Endometrial microvascular endothelial cells (primary cell): ENCODE data around the gene SGPP2. TPM values are rescaled to one million over a fixed set of nuclear protein-coding genes. Genes with fewer than 3 reads are reported as not detected.

ENCODE experiments used
- in situ Hi-C: cut with HindIII; loops from 2 replicates; pipeline ENCODE4 v1.10.0; 2017; ENCODE audit warnings: low sequenced_read_pairs, low pct_unique_long_range_greater_than_20kb; ENCODE audit errors: inconsistent ontology term
- total RNA-seq: library from RNA; depleted of rRNA; stranded (reverse); fragments of >200 nt; gene quantifications from one replicate; pipeline ENCODE4 v1.2.3, GENCODE V29; 2015; ENCODE audit errors: inconsistent ontology term

SGPP2 gene
- total RNA-seq, 1 donor from 2014 or later: not detected

DNA sequence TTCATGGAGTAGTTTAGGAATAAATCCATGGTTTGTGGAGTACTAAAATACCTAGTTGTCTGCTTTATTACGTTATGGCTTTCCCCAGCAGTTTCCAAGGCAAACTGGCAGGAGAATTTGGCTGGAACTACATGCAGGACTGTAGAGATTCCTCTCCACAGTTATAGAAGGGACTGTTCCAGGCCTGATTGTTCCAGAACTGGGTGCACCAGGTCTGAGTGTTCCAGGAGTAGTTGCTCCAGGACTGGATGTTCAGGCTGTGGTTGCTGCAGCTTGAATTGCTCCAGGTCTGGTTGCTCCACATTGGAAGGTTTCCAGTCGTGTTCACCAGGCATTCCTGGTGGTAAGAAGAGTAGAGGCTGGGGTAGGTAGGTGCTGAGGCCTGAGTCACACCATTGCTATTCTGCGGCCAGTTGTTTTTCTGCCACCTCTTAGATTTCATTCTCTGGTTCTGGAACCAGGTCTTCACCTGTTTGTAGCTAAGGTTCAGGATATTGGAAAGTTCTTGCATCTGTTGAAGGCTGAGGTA lies 28.1 kb downstream of the SGPP2 start:
- in situ Hi-C loops: no loop called here

DNA sequence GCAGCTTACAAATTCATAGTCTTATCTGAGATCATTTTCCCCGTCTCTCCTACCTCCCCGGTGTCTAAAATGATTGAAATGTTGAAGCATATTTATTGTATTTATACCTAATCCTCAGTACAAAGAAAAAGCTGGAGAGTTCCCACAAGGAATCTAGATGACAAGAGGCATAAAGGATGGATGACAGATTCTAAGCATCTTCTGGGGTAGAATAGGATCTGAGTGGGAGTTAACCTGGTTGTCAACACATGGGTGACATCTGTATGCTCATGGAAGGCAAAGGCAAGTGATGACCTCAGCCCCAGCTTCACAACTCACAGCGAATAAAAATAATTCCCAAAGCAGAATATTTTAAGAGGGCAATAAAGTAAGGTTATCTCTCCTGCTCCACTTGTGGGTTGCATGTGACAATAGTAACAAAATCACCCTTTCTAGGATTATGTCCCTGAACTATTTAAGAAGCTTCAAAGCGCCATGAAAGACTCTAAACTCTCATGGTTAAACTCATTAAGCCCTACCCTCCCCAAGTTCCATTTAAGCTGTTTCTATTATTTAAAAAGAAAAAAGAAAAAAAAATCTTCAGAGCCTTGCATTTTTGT lies 32.2 kb downstream of the SGPP2 start:
- in situ Hi-C loops: no loop called here

DNA sequence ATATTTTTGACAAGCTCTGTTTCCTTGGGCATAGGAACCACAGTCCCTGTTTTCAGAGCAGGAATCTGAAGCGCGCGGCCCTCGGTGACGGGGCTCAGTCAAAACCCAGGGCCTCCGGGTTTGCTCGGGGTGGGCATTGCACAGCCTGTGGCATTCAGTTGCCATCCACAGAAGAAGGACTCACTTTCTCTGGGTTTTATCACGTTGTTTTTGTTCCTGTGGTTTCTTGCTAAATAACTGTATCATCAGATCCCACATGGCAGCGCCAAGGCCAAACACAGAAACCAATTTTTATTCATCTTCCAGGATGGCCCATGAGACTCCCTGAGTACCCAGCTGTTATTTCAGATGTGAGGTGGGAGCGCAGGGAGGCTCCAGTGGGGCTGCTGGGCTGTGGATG lies 35.6 kb downstream of the SGPP2 start:
- in situ Hi-C loops: no loop called here

DNA sequence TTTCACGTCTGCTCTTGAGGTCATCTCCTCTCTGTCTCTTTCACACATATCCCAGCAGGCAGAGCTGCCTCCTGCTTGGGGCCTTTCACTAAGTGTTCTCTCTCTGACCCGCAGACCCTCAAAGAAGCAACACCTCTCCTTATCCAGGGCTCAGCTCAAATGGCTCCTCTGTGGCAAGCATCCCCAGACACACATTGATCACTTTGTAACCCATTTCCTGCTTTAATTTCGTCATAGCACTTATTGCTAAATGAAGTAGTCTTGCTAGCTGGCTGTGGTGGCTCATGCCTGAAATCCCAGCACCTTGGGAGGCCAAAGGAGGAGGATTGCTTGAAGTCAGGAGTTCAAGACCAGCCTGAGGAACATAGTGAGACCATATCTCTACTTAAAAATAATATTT lies 41.4 kb downstream of the SGPP2 start:
- in situ Hi-C loops: no loop called here

DNA sequence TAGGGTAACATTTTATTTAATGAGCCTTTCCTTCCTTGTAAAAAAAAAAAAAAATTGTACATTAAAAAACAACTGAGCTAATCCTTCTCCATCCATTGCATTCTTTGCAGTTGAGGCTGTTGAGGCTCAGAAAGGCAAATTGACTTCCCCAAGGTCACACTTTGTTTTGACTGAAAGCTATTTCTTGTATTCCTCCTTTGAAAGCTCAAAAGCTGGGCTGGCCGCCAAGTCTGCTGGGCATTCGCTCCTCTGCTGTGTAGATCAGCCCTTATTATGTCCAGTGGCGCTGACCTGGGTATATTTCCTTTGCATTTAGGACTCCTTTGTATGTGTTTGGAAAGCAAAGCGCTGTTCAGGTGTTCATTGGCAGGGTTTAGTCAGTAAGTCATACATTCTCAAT lies 44.0 kb downstream of the SGPP2 start:
- in situ Hi-C loops: no loop called here

DNA sequence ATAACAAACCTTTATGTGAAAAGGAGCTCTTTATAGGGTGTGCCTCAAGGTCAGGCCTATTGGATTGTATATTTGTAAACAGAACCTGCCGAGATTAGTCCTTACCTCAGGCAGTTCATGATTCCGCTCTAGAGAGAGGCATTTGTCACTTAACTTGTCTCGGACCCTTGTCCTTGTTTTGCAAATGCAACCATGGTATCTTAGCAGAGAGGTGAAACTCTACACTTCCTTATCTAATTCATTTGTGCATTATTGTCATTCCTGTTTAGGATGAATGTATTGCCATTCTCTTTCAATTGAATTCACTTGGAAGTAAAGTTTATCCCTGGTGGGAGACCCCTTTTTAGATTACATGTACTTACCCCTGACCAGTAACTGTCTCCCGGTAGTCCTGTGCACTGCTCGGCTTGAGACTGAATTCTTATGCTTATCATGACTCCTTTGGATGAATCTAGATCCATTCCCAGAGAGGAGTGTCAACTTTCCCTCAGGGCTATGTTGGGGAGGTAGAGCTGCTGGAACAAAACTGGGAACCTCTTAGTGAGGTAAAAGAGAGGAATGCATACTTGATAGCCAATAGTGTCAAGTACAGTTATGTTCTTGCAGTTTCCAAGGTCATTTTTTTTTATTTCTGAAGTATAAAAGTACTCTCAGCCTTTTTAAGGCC lies 46.6 kb downstream of the SGPP2 start:
- in situ Hi-C loops: no loop called here

DNA sequence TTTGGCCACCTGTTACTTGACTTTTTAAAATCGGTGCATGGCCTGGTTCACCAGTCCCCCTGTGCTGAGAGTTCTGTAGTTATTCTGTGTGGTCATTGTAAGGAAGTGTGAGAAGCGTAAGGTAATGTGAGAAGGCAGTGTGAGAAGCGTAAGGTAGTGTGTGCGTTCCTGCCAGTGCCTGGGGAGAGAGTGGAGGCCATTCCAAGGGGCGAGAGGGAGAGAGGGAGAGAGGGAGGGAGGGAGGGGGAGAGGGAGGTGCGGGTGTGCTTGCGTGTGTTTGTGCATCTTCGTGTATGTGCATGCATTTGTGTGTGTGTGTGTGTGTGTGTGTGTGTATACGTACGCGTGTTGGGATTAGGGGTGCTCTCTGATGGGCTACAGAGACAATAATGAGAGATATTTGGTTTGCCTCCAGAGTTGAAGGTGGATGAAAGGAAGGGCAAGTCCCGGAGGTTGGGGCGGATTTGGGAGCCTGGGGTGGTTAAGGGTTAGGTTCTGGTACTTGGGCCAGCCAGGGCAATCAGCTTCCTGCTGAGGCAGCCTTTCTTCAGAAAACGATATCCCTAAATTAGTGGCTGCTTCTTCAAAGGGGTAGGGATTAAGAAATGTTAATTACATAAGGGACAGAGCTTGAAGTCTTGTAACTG lies 53.7 kb downstream of the SGPP2 start:
- in situ Hi-C loops: no loop called here

DNA sequence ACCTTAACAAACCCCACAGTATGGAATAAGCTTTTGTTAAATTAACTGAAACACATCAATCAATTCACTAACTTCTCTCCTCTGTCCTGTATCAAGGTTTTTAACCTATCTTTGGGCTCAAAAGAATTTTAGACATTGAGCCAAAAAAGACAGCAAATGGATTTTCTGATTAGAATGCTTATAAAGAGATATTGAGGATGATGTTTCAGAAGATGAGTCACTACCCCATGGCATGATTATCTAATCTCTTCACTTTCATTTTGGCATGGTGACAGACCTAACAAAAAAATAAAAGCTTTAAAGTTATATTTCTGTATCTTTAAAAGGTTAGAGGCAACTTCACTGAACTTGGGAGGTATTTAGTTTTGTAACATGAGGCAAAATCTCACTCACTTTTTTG lies 55.5 kb downstream of the SGPP2 start:
- in situ Hi-C loops: no loop called here

DNA sequence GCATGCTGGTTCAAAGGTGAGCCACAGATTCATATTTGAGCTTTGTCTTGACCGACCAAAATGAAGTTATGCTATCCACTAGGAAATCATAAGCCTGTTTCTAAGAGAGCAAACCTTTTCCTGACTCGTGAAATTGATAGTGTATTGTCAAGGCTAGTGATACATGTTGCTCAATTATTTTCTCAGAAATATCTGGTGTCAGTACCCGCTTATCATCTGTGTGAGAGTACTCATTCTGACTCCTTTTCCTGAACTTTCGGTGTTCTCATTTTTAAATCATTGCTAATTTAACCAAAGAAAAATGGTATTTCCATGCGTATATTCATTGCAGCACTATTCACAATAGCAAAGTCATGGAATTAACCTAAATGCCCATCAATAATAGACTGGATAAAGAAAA lies 56.2 kb downstream of the SGPP2 start:
- in situ Hi-C loops: no loop called here

DNA sequence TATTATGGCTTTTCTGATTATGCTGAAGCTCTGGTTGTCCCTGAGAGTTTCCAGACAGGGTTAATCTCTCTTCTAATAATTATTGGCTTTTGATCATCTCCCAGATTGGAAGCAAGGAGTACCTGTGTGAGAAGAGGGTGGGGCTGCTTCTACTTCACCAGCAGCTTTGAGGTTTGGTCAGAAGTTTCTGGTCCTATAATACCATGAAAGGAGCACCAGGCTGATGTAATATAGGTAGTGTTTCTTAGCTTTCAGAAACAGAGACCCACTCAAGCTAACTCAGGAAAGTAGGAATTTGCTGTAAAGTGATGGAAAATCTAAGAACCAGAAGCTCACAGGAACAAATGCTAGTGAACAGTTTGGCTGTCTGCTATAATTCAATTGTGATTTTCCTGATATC lies 57.6 kb downstream of the SGPP2 start:
- in situ Hi-C loops: no loop called here

DNA sequence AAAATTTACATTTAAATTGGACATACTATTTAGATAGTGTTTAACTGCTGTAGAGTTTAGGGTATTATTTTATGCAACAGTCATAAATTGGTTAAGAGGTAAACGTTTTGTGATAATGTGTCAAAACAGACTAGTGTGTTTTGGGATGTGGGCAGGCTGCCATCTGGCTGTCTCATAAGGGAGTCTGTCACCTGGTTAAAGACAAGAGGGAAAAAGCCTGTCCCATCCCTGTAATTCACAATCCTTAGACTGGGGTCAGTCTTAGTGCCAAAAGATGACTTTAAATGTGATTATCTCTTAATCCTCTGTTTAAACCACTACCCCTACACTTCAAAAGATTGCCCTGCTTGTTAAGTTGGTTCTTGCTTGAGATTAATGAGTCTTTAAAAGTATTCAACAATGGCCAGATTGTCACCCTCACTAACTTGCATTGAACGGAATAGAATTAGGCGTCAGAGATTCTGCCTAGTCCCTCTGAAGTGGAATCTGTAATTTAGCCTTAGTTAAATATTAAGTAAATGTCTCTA lies 59.2 kb downstream of the SGPP2 start:
- in situ Hi-C loops: no loop called here

DNA sequence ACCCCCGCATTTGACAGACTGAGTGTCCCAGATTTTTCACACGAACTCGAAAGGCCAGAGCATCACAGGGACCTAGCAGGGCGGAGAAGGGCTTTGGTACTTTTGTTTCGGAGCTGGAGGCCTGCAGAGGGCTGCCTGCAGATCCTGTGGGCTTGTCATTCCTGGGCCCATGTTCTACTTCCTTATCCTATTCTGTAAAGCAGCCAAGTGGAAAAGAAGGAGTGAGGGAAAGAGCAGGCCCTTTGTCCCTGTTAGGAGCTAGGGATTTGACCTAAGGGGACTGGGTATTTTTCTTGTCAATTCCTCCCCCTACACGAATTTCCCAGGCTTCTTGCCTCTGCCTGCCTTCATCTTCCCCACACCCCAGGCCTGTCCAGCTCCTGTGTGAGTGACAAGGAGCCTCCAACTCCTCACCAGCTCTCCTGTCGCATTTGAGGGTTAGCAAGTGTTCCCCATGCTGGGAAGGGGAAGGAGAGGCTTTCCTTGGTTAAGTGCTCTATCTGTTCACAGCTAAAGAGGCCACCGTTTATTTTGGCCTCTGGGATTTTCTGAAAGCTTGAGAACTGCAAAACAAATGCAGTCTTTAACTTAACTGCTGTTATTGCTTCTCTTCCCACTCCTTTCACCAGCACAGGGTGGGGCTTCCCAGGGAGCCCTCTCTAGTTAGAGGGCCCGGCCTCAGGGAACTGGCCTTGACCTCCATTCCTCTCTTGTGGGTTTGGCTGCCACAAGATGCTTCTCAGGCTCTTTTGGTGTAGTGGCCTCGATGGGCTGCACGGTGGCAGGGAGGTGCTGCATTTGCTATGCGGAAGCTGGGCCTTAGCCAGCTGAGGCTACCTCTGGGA lies 61.2 kb downstream of the SGPP2 start:
- in situ Hi-C loops: no loop called here

DNA sequence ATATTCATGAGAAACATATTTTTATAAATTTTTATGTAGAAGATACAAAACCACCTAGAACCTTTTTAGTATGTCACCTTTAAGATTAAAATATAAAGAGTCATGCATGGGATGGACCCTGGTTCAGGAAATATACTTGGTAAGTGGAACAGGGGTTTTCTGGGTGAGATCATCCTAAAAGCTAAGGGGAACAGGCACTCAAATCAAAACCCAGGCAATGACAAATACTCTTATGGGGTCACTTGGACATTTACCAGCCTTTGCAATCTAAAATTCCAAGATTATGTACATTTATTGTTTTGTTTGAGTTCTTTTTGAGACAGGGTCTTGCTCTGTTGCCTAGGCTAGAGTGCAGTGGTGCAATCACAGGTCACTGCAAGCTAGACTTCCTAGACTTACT lies 65.8 kb downstream of the SGPP2 start:
- in situ Hi-C loops: no loop called here

DNA sequence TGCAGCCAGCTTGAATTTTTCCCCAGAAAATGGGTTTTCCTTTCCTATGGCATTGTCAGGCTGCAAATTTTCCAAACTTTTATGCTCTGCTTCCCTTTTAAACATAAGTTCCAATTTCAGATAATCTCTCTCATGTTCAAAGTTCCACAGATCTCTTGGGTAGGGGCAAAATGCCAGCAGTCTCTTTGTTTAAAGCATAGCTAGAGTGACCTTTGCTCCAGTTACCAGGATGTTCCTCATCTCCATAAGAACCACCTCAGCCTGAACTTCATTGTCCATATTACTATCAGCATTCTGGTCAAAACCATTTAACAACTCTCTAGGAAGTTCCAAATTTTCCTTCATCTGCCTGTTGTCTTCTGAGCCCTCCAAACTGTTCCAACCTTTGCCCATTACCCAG lies 68.3 kb downstream of the SGPP2 start:
- in situ Hi-C loops: no loop called here

DNA sequence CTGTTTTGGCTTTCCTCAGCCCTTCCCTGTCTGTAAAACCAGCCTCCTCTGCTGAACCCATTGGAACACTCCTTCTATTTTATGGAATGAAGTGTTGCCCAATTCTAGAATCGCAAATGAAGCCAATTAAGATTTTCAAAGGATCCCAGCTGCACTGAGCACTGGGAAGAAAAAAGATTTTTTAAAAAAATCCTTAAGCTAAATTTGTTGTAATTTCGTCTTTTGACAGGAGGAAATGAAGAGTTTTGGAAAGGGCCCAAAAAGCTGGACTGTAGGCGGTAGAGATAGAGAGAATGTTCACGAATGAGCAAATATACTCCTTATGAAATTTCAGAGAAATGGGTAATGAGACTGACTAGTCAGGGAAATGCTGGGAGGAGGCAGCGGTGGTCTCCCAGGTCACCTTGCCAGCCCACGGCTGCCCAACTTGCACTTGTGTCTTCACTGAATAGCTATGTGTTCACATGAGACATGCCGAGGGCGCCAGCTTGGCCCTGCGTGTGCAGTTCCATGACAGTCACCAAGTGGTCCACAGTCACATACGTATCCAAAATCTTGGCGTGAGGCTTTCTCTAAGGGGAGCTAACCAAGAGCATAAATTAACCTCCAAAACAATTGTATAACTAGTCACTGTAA lies 69.9 kb downstream of the SGPP2 start:
- in situ Hi-C loops: no loop called here

DNA sequence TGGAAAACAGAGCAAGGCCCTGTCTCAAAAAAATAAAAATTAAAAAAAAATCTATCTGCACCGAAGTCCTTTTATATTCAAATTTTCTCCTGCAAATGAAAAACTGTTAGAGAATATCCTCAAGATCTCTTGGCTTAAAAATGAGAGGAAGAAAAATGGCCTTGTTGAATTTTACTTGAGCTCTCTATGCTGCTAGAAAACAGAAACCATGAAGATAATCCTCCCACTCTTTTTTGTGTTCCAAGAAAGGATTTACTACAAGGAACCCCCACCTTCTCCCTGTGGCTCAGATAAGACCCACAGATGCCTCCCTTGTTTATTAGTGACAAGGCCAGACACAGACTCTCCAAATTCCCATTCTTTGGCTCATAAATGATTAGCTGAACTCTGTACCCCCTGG lies 71.0 kb downstream of the SGPP2 start:
- in situ Hi-C loops: no loop called here

DNA sequence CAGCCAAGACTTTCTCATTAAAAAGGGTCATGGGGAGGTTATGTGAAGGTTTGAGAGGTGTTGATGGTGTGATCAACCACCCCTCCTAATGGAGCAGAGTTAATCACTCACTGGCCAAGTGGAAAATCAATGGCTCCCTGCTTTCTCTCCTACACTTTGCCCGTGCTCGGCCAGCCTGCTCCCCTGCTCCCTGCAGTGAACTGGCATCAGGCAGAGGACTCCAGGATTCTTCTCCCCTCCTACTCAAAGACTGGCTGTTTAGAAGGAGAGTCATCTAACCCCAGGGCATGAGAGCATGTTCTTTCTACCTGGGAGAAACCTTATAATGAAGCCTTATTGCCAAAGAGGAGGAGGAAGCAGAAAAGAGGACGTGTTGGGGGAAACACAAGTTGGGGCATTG lies 74.9 kb downstream of the SGPP2 start:
- in situ Hi-C loops: no loop called here

DNA sequence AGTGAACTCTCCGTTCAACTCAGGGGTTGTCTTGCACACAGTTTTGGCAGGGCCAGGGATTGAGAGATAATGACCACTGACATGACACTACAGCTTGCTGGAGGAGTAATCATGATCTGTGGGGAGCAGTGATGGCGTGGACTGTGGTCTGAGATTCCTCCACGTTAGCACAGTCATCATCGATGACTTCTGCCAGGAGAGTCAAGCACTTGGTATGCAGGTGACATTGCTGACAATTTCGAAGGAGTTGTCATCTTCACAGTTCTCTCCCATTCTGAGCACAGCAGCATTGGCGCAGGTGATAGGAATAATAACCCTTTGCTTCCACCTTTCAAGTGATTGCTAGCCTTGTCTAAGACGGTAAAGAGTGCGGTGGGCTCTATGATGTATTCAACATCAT lies 79.8 kb downstream of the SGPP2 start:
- in situ Hi-C loops: no loop called here

DNA sequence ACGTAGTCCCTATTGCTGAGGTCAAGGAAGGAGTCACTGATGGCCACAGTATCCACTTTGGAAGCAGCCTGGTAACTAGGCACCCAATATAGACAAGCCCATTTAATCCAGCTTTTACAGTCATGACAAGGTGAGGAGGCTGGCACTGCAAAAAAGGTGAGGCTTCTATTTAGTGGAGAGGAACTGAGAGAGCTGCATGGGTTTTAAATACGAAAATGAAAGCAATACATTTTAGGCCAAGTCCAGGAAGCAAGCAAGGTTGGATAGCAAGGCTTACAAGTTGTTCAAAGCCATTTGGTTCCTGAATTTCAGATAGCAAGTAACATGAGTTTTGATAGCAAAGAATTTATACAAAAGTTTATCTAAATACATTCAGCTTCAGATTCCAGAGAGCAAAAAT lies 80.4 kb downstream of the SGPP2 start:
- in situ Hi-C loops: no loop called here
